ENCODE measurements around the gene SMIM35.

DNA sequence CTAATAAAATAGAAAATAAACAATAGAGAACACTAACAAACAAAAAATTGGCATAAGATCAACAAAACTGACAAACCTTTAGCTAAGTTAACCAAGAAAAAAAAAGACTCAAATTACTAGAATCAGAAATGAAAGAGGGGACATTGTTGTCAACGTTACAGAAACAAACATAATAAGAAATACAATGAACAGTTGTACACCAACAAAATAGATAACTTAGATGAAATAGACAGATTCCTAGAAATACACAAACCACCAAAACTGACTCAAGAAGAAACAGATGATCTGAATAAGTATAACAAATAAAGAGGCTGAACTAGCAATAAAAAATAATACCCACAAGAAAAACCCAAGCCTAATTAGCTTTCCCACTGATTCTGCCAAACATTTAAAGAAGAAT, 44.6 kb downstream of the SMIM35 start:
- TF ChIP-seq, protein P1, sequence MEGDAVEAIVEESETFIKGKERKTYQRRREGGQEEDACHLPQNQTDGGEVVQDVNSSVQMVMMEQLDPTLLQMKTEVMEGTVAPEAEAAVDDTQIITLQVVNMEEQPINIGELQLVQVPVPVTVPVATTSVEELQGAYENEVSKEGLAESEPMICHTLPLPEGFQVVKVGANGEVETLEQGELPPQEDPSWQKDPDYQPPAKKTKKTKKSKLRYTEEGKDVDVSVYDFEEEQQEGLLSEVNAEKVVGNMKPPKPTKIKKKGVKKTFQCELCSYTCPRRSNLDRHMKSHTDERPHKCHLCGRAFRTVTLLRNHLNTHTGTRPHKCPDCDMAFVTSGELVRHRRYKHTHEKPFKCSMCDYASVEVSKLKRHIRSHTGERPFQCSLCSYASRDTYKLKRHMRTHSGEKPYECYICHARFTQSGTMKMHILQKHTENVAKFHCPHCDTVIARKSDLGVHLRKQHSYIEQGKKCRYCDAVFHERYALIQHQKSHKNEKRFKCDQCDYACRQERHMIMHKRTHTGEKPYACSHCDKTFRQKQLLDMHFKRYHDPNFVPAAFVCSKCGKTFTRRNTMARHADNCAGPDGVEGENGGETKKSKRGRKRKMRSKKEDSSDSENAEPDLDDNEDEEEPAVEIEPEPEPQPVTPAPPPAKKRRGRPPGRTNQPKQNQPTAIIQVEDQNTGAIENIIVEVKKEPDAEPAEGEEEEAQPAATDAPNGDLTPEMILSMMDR (IDR thresholded peaks at IDR 0.05) = no peak
- no peak for TF ChIP-seq POLR2A (IDR thresholded peaks at IDR 0.05)

Data from transverse colon (tissue), 3 donors.